HepG2 (cell line): Measurements from ENCODE around the gene EGFLAM. TPM values are rescaled to one million over a fixed set of nuclear protein-coding genes. Genes with fewer than 3 reads are reported as not detected.

Experiments used
- ARHGAP35 ChIP-seq: sonication (generic); formaldehyde crosslinking; IDR thresholded peaks from 2 replicates; pipeline ENCODE4 v1.9.0; 2022; ENCODE audit warnings: mild to moderate bottlenecking, inconsistent platforms, moderate library complexity, missing genetic modification reagents, borderline replicate concordance
- CBX2 ChIP-seq, 2 experiments: fragments of 200-600 bp in 1 of 2; sonication (generic); formaldehyde crosslinking in 1 of 2; IDR thresholded peaks; 2 replicates each; pipeline versions ENCODE4 v1.7.0 to v1.8.1; 2018 to 2022; ENCODE audit warnings: low read depth in 2 of 2, low read length in 1 of 2, mild to moderate bottlenecking in 1 of 2, missing genetic modification reagents in 1 of 2
- DZIP1 ChIP-seq: sonication (generic); formaldehyde crosslinking; IDR thresholded peaks from 2 replicates; pipeline ENCODE4 v1.5.0; 2020; ENCODE audit warnings: mild to moderate bottlenecking, missing genetic modification reagents
- FOXM1 ChIP-seq: sonication (generic); formaldehyde crosslinking; IDR thresholded peaks from 2 replicates; pipeline ENCODE4 v1.5.0; 2020; ENCODE audit warnings: missing genetic modification reagents
- HCFC1 ChIP-seq: fragments of 150-350 bp; IDR thresholded peaks from 2 replicates; pipeline ENCODE4 v1.6.1; 2014; ENCODE audit warnings: low read depth, low read length
- HNRNPLL ChIP-seq: fragments of 200-400 bp; formaldehyde crosslinking; IDR thresholded peaks from 2 replicates; pipeline ENCODE4 v1.6.1; 2017; ENCODE audit warnings: mild to moderate bottlenecking, low read depth, low read length; ENCODE audit not compliant: poor library complexity, severe bottlenecking
- NRL ChIP-seq: sonication (generic); formaldehyde crosslinking; IDR thresholded peaks from 2 replicates; pipeline ENCODE4 v1.5.0; 2020; ENCODE audit warnings: missing genetic modification reagents, mild to moderate bottlenecking, moderate library complexity, borderline replicate concordance
- PITX1 ChIP-seq: sonication (generic); formaldehyde crosslinking; IDR thresholded peaks from 2 replicates; pipeline ENCODE4 v1.5.1; 2020; ENCODE audit warnings: mild to moderate bottlenecking, missing genetic modification reagents
- STAG1 ChIP-seq: sonication (generic); formaldehyde crosslinking; IDR thresholded peaks from 2 replicates; pipeline ENCODE4 v1.4.0; 2020; ENCODE audit warnings: missing genetic modification reagents
- STAT5B ChIP-seq: sonication (generic); formaldehyde crosslinking; IDR thresholded peaks from 2 replicates; pipeline ENCODE4 v1.4.0; 2020; ENCODE audit warnings: missing genetic modification reagents
- ZKSCAN8 ChIP-seq: IDR thresholded peaks from 2 replicates; pipeline ENCODE4 v1.6.1; 2016; ENCODE audit warnings: borderline replicate concordance, missing genetic modification reagents, missing compliant biosample characterization
- ZNF18 ChIP-seq: sonication (generic); formaldehyde crosslinking; IDR thresholded peaks from 2 replicates; pipeline ENCODE4 v1.8.0; 2022; ENCODE audit warnings: mild to moderate bottlenecking, missing genetic modification reagents; ENCODE audit not compliant: insufficient replicate concordance
- ZNF30 ChIP-seq: sonication (generic); formaldehyde crosslinking; IDR thresholded peaks from 2 replicates; pipeline ENCODE4 v1.5.0; 2020; ENCODE audit warnings: mild to moderate bottlenecking, missing genetic modification reagents
- ZNF468 ChIP-seq: sonication (generic); formaldehyde crosslinking; IDR thresholded peaks from 2 replicates; pipeline ENCODE4 v1.8.0; 2022; ENCODE audit warnings: mild to moderate bottlenecking, moderate library complexity, missing genetic modification reagents
- ZNF687 ChIP-seq: sonication (generic); formaldehyde crosslinking; IDR thresholded peaks from 2 replicates; pipeline ENCODE4 v1.5.1; 2020; ENCODE audit warnings: mild to moderate bottlenecking, missing genetic modification reagents, moderate library complexity
- ZNF800 ChIP-seq: sonication (generic); formaldehyde crosslinking; IDR thresholded peaks from 2 replicates; pipeline ENCODE4 v1.4.0; 2020; ENCODE audit warnings: missing genetic modification reagents
- polyA plus RNA-seq, 8 experiments: library from polyadenylated mRNA; depleted of rRNA in 3 of 8; stranded (reverse) in 7 of 8; unstranded in 1 of 8; fragments of >200 nt; fragmentation: Illumina TruSeq in 4 of 8; extraction: Trizol in 4 of 8; gene quantifications; 2 replicates each; pipeline versions ENCODE4 v1.2.1 to v1.2.3, GENCODE V29; 2011 to 2016; ENCODE audit warnings: low read depth in 4 of 8, missing spikeins in 1 of 8, mixed read lengths in 1 of 8; ENCODE audit not compliant: insufficient read depth in 1 of 8
- total RNA-seq, 5 experiments: library from RNA; depleted of rRNA; stranded (reverse); fragments of >200 nt; fragmentation: Illumina TruSeq; extraction: Trizol; gene quantifications; 2 replicates each; pipeline ENCODE4 v1.2.3, GENCODE V29; 2016; ENCODE audit warnings: low read depth in 1 of 5

Gene EGFLAM
- total and polyA plus RNA-seq, 2 of the 13 experiments (the other 11 are each of a cell fraction or from before 2014, with no cell fraction given) = not detected

- TF ChIP-seq HNRNPLL = peak; percentile 38
- no peak for TF ChIP-seq ZNF18 (CRISPR knock-in tag)
- 0 out of 2 replicates have a peak, but pooled peaks have one; percentile 54 for TF ChIP-seq DZIP1 (CRISPR knock-in tag)
- TF ChIP-seq ZNF687 (CRISPR knock-in tag) = peak; percentile 37; the same call in 1 of the 2 replicates
- TF ChIP-seq ZNF30 = no peak
- TF ChIP-seq ZNF468 (CRISPR knock-in tag) = no peak
- no peak for TF ChIP-seq ARHGAP35 (CRISPR knock-in tag)
- peak; percentile 80; the same call in 1 of the 2 replicates for TF ChIP-seq ZNF800 (CRISPR knock-in tag)
- TF ChIP-seq ZKSCAN8 (CRISPR knock-in tag) = no peak
- no peak for TF ChIP-seq NRL (CRISPR knock-in tag)
- TF ChIP-seq FOXM1 (CRISPR knock-in tag) = no peak
- peak; percentile 21; the same call in 1 of the 2 replicates for TF ChIP-seq STAG1 (CRISPR knock-in tag)
- peak; percentile 19; the same call in 1 of the 2 replicates for TF ChIP-seq PITX1 (CRISPR knock-in tag)
- TF ChIP-seq STAT5B (CRISPR knock-in tag) = no peak
- TF ChIP-seq HCFC1 = no peak
- no peak for TF ChIP-seq CBX2 (IDR thresholded peaks at IDR 0.05; ENCODE audit: low read depth, low read length)
- TF ChIP-seq CBX2 (CRISPR knock-in tag; IDR thresholded peaks at IDR 0.05; ENCODE audit: low read depth) = 0 out of 2 replicates have a peak, but pooled peaks have one; percentile 51
These were observed at the start of gene EGFLAM (continued) for GRCh38 chr5:38258319-38259061.
